ENCODE results near the gene PCCA. TPM values are rescaled to one million over a fixed set of nuclear protein-coding genes. Genes with fewer than 3 reads are reported as not detected.

The PCCA gene
- total RNA-seq, 4 donors from 2014 or later: 46.9 to 66.0 (median 49.4) TPM

DNA sequence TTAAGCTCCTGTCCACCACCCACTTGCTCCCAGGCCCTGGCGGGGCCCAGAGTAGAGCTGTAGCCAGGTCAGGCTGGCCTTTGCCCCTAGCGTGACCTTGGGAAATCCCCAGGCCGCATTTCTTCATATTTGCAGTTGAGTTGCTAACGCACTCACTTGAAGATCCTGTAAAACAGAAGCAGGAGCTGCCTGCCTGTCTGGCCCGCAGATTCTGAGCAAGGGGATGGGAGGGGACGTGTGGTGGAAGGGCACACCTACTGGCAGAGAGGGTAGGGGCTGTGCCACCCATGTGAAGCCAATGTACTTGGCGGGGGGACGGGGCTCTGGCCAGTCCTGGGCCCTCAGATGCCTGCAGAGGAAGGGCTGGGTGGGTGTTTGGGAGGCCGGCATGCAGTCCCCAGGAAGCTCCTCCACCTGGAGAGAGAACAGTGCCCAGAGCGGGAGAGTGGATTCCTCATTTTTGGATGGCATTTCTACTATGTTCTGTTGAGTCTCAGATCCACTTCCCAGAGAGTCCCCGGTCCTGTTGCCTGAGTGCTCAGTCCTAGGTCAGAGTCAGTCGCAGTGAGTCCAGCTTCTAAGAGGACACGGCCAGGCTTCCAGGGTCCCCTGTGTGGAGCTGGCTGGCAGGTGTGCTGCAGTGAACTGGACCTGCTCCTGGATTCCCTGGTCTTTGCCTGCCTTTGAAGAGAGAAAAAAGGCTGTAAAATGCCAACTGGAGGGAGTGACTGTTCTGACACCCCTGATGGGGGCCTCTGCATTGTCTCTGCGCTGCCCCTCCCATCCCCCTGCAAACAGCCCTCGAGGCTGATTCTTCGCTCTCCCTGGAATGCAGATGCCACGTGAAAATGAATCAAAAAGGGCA, 436.8 kb downstream of the PCCA start:
- no peaks in the 10 kb centered on the region for H3K27me3 ChIP-seq
- peaks cover 0 to 25% (median 0%) of the 10 kb centered on the region in 3 donors for H3K36me3 ChIP-seq
- no peak overlapping the region for H3K4me3 ChIP-seq
- no peak overlapping the region for H3K27ac ChIP-seq
- DNase-seq: no peak
- no peak for TF ChIP-seq POLR2A (IDR thresholded peaks at IDR 0.05)
- TF ChIP-seq, protein P1, sequence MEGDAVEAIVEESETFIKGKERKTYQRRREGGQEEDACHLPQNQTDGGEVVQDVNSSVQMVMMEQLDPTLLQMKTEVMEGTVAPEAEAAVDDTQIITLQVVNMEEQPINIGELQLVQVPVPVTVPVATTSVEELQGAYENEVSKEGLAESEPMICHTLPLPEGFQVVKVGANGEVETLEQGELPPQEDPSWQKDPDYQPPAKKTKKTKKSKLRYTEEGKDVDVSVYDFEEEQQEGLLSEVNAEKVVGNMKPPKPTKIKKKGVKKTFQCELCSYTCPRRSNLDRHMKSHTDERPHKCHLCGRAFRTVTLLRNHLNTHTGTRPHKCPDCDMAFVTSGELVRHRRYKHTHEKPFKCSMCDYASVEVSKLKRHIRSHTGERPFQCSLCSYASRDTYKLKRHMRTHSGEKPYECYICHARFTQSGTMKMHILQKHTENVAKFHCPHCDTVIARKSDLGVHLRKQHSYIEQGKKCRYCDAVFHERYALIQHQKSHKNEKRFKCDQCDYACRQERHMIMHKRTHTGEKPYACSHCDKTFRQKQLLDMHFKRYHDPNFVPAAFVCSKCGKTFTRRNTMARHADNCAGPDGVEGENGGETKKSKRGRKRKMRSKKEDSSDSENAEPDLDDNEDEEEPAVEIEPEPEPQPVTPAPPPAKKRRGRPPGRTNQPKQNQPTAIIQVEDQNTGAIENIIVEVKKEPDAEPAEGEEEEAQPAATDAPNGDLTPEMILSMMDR (IDR thresholded peaks at IDR 0.05): no peak
- H3K9me3 ChIP-seq: no peaks in the 10 kb centered on the region
- no peaks in the 10 kb centered on the region for H3K4me1 ChIP-seq

DNA sequence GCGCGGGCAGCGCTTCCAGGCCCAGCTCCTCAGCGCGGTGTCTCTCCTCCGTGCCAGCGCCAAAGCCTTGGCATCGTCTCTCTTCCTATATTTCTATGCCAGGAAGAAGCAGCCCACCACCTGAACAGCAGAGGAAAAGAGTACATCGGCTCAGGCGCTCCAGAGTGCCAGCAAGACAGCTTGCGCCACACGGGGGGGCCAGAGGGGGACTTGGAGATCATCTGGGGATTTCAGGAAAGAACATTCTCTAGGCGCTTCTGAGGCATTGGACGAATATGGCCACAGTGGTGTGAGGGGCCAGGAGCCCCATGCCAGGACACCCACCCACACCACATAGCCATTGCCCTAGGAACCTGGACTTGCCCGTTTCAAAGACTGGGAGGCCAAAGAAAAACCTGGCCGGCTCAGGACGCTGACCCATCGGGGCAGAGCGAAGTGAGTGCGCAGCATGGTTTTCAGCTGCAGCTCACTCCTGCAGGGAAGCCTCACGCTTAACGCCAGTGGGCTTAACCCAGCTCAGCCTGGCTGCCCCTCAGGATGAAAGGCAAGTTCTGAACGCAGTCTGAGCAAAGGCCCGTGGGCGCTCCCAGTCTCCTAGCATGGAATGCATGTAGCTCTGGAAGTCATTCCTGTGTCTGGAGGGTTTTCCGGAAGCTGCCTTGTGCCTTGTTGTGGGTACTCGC, 437.6 kb downstream of the PCCA start:
- Histone ChIP-seq H3K4me1 (no peaks in the 10 kb centered on the region), H3K4me3 (no peak overlapping the region), H3K36me3 (peaks cover 0 to 25% (median 0%) of the 10 kb centered on the region in 3 donors), H3K27me3 (no peaks in the 10 kb centered on the region), H3K27ac (no peak overlapping the region), H3K9me3 (no peaks in the 10 kb centered on the region)
- no peak for TF ChIP-seq POLR2A (IDR thresholded peaks at IDR 0.05)
- TF ChIP-seq, protein P1 (IDR thresholded peaks at IDR 0.05): no peak
- no peak for DNase-seq

DNA sequence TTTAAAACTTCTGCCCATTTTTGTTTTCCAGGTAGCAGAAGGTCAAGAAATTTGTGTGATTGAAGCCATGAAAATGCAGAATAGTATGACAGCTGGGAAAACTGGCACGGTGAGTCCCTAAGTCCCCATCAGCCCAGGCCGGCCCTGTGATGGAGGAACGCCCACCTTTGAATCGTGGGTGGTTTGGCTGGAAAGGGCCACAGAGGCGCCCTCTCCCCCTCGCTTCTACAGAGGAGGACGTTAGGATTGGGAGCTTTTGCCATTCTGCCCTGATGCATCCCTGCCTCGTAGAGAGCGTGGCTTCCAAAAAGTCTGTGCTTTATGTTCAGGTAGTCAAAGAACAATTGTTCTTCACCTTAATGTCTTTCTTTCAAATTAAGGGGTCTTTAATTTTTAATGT, 438.8 kb downstream of the PCCA start:
- Histone ChIP-seq H3K9me3 (no peaks in the 10 kb centered on the region), H3K36me3 (peaks cover 0 to 33% (median 0%) of the 10 kb centered on the region in 3 donors)
- TF ChIP-seq, protein P1 (IDR thresholded peaks at IDR 0.05): no peak
- TF ChIP-seq POLR2A (IDR thresholded peaks at IDR 0.05): no peak

DNA sequence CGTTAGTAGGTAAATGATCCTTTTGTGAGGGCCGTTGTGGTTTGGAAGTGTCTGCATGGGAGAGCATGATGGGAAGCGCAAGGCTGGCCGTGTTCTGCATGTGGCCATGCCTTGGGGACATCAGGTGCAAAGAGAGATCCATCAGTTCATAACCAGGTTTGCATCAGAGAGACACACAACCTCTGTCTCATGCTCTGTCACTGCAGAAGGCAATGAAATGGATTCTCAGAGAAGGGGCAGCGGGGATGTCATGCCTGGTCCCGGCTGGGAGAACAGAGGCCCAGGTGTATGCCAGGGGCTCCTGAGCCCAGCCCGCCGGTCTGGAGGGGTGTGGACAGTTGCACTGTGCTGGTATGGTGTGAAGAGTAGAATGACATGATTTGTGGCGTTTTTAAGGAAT, 439.5 kb downstream of the PCCA start:
- H3K36me3 ChIP-seq: peaks cover 0 to 33% (median 0%) of the 10 kb centered on the region in 3 donors
- H3K9me3 ChIP-seq: no peaks in the 10 kb centered on the region
- no peak for DNase-seq
- TF ChIP-seq POLR2A (IDR thresholded peaks at IDR 0.05): no peak
- TF ChIP-seq, protein P1 (IDR thresholded peaks at IDR 0.05): no peak
- no peaks in the 10 kb centered on the region for H3K27me3 ChIP-seq
- H3K4me3 ChIP-seq: no peak overlapping the region
- H3K4me1 ChIP-seq: no peaks in the 10 kb centered on the region
- H3K27ac ChIP-seq: no peak overlapping the region

More for the DNA sequence above, 438.8 kb downstream of the PCCA start:
- Histone ChIP-seq H3K4me3 (no peak overlapping the region), H3K4me1 (no peaks in the 10 kb centered on the region), H3K27ac (no peak overlapping the region), H3K27me3 (no peaks in the 10 kb centered on the region)
- no peak for DNase-seq

DNA sequence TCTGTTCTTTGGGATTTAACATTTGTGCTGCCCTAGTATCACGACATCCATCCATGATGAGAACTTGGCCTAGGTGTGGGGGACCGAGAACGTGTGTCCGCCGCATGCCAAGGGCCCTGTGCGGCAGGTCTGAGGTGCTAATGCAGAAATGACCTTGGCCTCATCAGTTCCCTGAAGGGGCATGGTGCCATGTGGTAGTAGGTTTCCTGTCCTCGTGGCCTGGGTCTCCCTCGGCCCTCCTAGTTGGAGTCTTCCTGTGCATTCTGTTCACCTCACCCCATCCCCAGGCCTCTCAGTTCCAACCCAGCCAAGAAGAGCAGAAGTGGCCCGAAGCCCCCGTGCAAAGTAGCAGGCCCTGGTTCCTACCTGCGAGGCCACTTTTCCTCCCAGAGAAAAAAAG, 439.9 kb downstream of the PCCA start:
- no peak overlapping the region for H3K4me3 ChIP-seq
- TF ChIP-seq, protein P1 (IDR thresholded peaks at IDR 0.05): no peak
- no peaks in the 10 kb centered on the region for H3K27me3 ChIP-seq
- H3K9me3 ChIP-seq: no peaks in the 10 kb centered on the region
- peaks cover 0 to 33% (median 0%) of the 10 kb centered on the region in 3 donors for H3K36me3 ChIP-seq
- no peaks in the 10 kb centered on the region for H3K4me1 ChIP-seq
- no peak for DNase-seq
- no peak overlapping the region for H3K27ac ChIP-seq

Measured in Peyer's patch (tissue), 4 donors.